HG03060 (cell line): ENCODE data around the gene TNNC1.

Experiments used
- ATAC-seq: cut with Tn5 transposase; IDR thresholded peaks from one replicate; pipeline ENCODE4 v1.9.1; 2021; ENCODE audit warnings: low read depth, moderate number of reproducible peaks; ENCODE audit not compliant: unreplicated experiment

Gene TNNC1

GRCh38 chr3:52432691-52433141 is 21.1 kb downstream of the TNNC1 start:
- ATAC-seq, result no peak

- no peak for ATAC-seq
Observed at GRCh38 chr3:52432225-52432624, 21.6 kb downstream of the TNNC1 start.

GRCh38 chr3:52431459-52432223 is 22.2 kb downstream of the TNNC1 start:
- no peak for ATAC-seq

GRCh38 chr3:52430416-52430810 is 23.4 kb downstream of the TNNC1 start:
- ATAC-seq, result no peak

GRCh38 chr3:52429779-52430415 is 23.9 kb downstream of the TNNC1 start:
- no peak for ATAC-seq

- no peak for ATAC-seq
Observed at GRCh38 chr3:52429031-52429430, 24.8 kb downstream of the TNNC1 start.

GRCh38 chr3:52428151-52429005 is 25.5 kb downstream of the TNNC1 start:
- no peak for ATAC-seq

- ATAC-seq, result no peak
Observed at GRCh38 chr3:52423173-52423572, 30.7 kb downstream of the TNNC1 start.

- no peak for ATAC-seq
Observed at GRCh38 chr3:52422669-52423068, 31.2 kb downstream of the TNNC1 start.

- no peak for ATAC-seq
Observed at GRCh38 chr3:52420388-52420787, 33.5 kb downstream of the TNNC1 start.

- no peak for ATAC-seq
Observed at GRCh38 chr3:52415800-52416199, 38.0 kb downstream of the TNNC1 start.

- ATAC-seq, result no peak
Observed at GRCh38 chr3:52408466-52408865, 45.4 kb downstream of the TNNC1 start.

GRCh38 chr3:52407779-52408178 is 46.1 kb downstream of the TNNC1 start:
- no peak for ATAC-seq

GRCh38 chr3:52406791-52407510 is 46.9 kb downstream of the TNNC1 start:
- ATAC-seq, result no peak

GRCh38 chr3:52406231-52406661 is 47.6 kb downstream of the TNNC1 start:
- ATAC-seq, result no peak

- ATAC-seq, result no peak
Observed at GRCh38 chr3:52405601-52406110, 48.2 kb downstream of the TNNC1 start.

- ATAC-seq, result no peak
Observed at GRCh38 chr3:52405066-52405465, 48.8 kb downstream of the TNNC1 start.

- ATAC-seq, result no peak
Observed at GRCh38 chr3:52404391-52404790, 49.5 kb downstream of the TNNC1 start.

GRCh38 chr3:52403955-52404354 is 49.9 kb downstream of the TNNC1 start:
- no peak for ATAC-seq

GRCh38 chr3:52403271-52403841 is 50.5 kb downstream of the TNNC1 start:
- ATAC-seq, result no peak
